Colonic mucosa (tissue), 4 donors: ENCODE data around the gene LHX5. TPM values are rescaled to one million over a fixed set of nuclear protein-coding genes. Genes with fewer than 3 reads are reported as not detected.
A peak's percentile ranks its signal among the peaks of the same experiment; 100 is the strongest.

Experiments used
- DNase-seq: peaks from one replicate; pipeline ENCODE4 v3.0.0-alpha.2; 2020
- H3K27ac ChIP-seq: fragments of 200-600 bp; one replicate; pipeline ENCODE4 v1.8.0; 2021
- H3K27me3 ChIP-seq: fragments of 200-600 bp; one replicate; pipeline ENCODE4 v1.8.0; 2021
- H3K36me3 ChIP-seq: fragments of 200-600 bp; one replicate; pipeline ENCODE4 v1.8.0; 2021
- H3K4me1 ChIP-seq: fragments of 200-600 bp; one replicate; pipeline ENCODE4 v1.8.0; 2021; ENCODE audit warnings: mild to moderate bottlenecking
- H3K4me3 ChIP-seq: fragments of 200-600 bp; one replicate; pipeline ENCODE4 v1.8.0; 2021
- H3K9ac ChIP-seq, 2 donors: one replicate each; pipeline ENCODE4 v1.7.0; 2013; ENCODE audit warnings: control low read depth in 2 of 2, low read depth in 2 of 2, low read length in 2 of 2
- H3K9me3 ChIP-seq: fragments of 200-600 bp; one replicate; pipeline ENCODE4 v1.8.0; 2021
- CTCF ChIP-seq: fragments of 200-600 bp; IDR thresholded peaks from one replicate; pipeline ENCODE4 v1.8.0; 2022; ENCODE audit warnings: antibody characterized with exemption, mild to moderate bottlenecking
- intact Hi-C: fragments of 100-400 bp; cut with DNase I; formaldehyde crosslinking; loops from one replicate; pipeline ENCODE4 v1.14.1; 2022
- total RNA-seq, 2 donors: library from RNA; stranded (reverse); fragmentation: NEBNext Ultra II Directional in 1 of 2; extraction: Animal tissue kit (Norgen Biotek cat#: 25700) in 1 of 2; gene quantifications; one replicate each; pipeline ENCODE4 v1.2.1, GENCODE V29; 2021
- donor health status: healthy.
- donor health status: DM: no; HTN: no; CAD: no.
- donor health status: DM: no; HTN: no; CAD: no.

The LHX5 gene
- total RNA-seq, 2 donors from 2014 or later: not detected

GRCh38 chr12:113463746-113464451, 7.8 kb downstream of the LHX5 start:
- H3K27me3 ChIP-seq: peaks cover 71% of the 10 kb centered on the region
- intact Hi-C loops: loop anchor here (5.0 kb wide), 1 partner anchor 448 kb away; no protein-coding TSS in a partner anchor
- no peak overlapping the region for H3K27ac ChIP-seq
- no peaks in the 10 kb centered on the region for H3K36me3 ChIP-seq
- H3K4me1 ChIP-seq: no peaks in the 10 kb centered on the region
- no peak overlapping the region for H3K9ac ChIP-seq
- no peak for TF ChIP-seq CTCF
- H3K9me3 ChIP-seq: no peaks in the 10 kb centered on the region
- DNase-seq: no peak
- peak overlapping the region; percentile 7 for H3K4me3 ChIP-seq

GRCh38 chr12:113462998-113463745, 8.5 kb downstream of the LHX5 start:
- Histone ChIP-seq H3K4me1 (no peaks in the 10 kb centered on the region), H3K9ac (no peak overlapping the region), H3K4me3 (peak overlapping the region; percentile 7), H3K27ac (no peak overlapping the region), H3K36me3 (no peaks in the 10 kb centered on the region), H3K27me3 (peaks cover 64% of the 10 kb centered on the region), H3K9me3 (no peaks in the 10 kb centered on the region)
- DNase-seq: no peak
- intact Hi-C loops: loop anchor here (5.0 kb wide), 1 partner anchor 449 kb away; no protein-coding TSS in a partner anchor
- no peak for TF ChIP-seq CTCF

- peak; percentile 78 for DNase-seq
- peaks cover 55% of the 10 kb centered on the region for H3K27me3 ChIP-seq
- H3K9ac ChIP-seq: peak overlapping the region in 1 of 2 donors; percentile 19
- no peaks in the 10 kb centered on the region for H3K36me3 ChIP-seq
- peak overlapping the region; percentile 7 for H3K4me3 ChIP-seq
- intact Hi-C loops: loop anchor here (5.0 kb wide), 1 partner anchor 450 kb away; no protein-coding TSS in a partner anchor
- no peak overlapping the region for H3K27ac ChIP-seq
- no peaks in the 10 kb centered on the region for H3K4me1 ChIP-seq
- H3K9me3 ChIP-seq: no peaks in the 10 kb centered on the region
- peak; percentile 76 for TF ChIP-seq CTCF
Observed at GRCh38 chr12:113462117-113462774, 9.4 kb downstream of the LHX5 start.

- intact Hi-C loops: loop anchor here (5.0 kb wide), 1 partner anchor 451 kb away; no protein-coding TSS in a partner anchor
- Histone ChIP-seq H3K9ac (no peak overlapping the region), H3K27me3 (peaks cover 49% of the 10 kb centered on the region), H3K27ac (no peak overlapping the region), H3K4me3 (no peak overlapping the region), H3K4me1 (no peaks in the 10 kb centered on the region), H3K9me3 (no peaks in the 10 kb centered on the region), H3K36me3 (no peaks in the 10 kb centered on the region)
- TF ChIP-seq CTCF: no peak
- DNase-seq: no peak
Observed at GRCh38 chr12:113461666-113462065, 10.0 kb downstream of the LHX5 start.

- H3K27ac ChIP-seq: no peak overlapping the region
- H3K9me3 ChIP-seq: no peaks in the 10 kb centered on the region
- no peak overlapping the region for H3K4me3 ChIP-seq
- H3K36me3 ChIP-seq: no peaks in the 10 kb centered on the region
- no peak overlapping the region for H3K9ac ChIP-seq
- no peak for TF ChIP-seq CTCF
- no peak for DNase-seq
- peaks cover 32% of the 10 kb centered on the region for H3K27me3 ChIP-seq
- intact Hi-C loops: loop anchor here (5.0 kb wide), 1 partner anchor 452 kb away; no protein-coding TSS in a partner anchor
- H3K4me1 ChIP-seq: no peaks in the 10 kb centered on the region
Observed at GRCh38 chr12:113459981-113460380, 11.7 kb downstream of the LHX5 start.
